ENCODE results near the gene ZSCAN22.
"Not testable (repeated sequence)": the region's sequence is repeated elsewhere in the genome, so short reads cannot be mapped to it uniquely, and the experiment has no call there.

The ZSCAN22 gene

GRCh38 chr19:58317476-58318072 is 9.2 kb upstream of the ZSCAN22 start:
- DNase-seq (ENCODE audit: low read depth in 1 of 2, low spot score in 1 of 2) = no peak

GRCh38 chr19:58318297-58318696 is 8.5 kb upstream of the ZSCAN22 start:
- DNase-seq (ENCODE audit: low read depth in 1 of 2, low spot score in 1 of 2) = no peak

GRCh38 chr19:58319241-58319640 is 7.6 kb upstream of the ZSCAN22 start:
- DNase-seq (ENCODE audit: low read depth in 1 of 2, low spot score in 1 of 2) = no peak

GRCh38 chr19:58325311-58326022 is 1.3 kb upstream of the ZSCAN22 start:
- DNase-seq (ENCODE audit: low read depth in 1 of 2, low spot score in 1 of 2) = no peak

GRCh38 chr19:58326501-58326913 is 287 bp upstream of the ZSCAN22 start:
- DNase-seq (ENCODE audit: low read depth in 1 of 2, low spot score in 1 of 2) = no peak

GRCh38 chr19:58328999-58329398 is 2.2 kb downstream of the ZSCAN22 start:
- no peak for DNase-seq (ENCODE audit: low read depth in 1 of 2, low spot score in 1 of 2)

- DNase-seq (ENCODE audit: low read depth in 1 of 2, low spot score in 1 of 2) = no peak
Measured at GRCh38 chr19:58330458-58330857, 3.7 kb downstream of the ZSCAN22 start.

GRCh38 chr19:58332697-58333096 is 5.9 kb downstream of the ZSCAN22 start:
- DNase-seq (ENCODE audit: low read depth in 1 of 2, low spot score in 1 of 2) = no peak

GRCh38 chr19:58334691-58335249 is 8.0 kb downstream of the ZSCAN22 start:
- DNase-seq (ENCODE audit: low read depth in 1 of 2, low spot score in 1 of 2) = no peak

- no peak for DNase-seq (ENCODE audit: low read depth in 1 of 2, low spot score in 1 of 2)
Measured at GRCh38 chr19:58335630-58336029, 8.8 kb downstream of the ZSCAN22 start.

- no peak for DNase-seq (ENCODE audit: low read depth in 1 of 2, low spot score in 1 of 2)
Measured at GRCh38 chr19:58336216-58336615, 9.4 kb downstream of the ZSCAN22 start.

- DNase-seq (ENCODE audit: low read depth in 1 of 2, low spot score in 1 of 2) = no peak
Measured at GRCh38 chr19:58336820-58337219, 10.0 kb downstream of the ZSCAN22 start.

- no peak for DNase-seq (ENCODE audit: low read depth in 1 of 2, low spot score in 1 of 2)
Measured at GRCh38 chr19:58338336-58338735, 11.5 kb downstream of the ZSCAN22 start.

GRCh38 chr19:58338825-58339558 is 12.2 kb downstream of the ZSCAN22 start:
- DNase-seq (ENCODE audit: low read depth in 1 of 2, low spot score in 1 of 2) = no peak

- DNase-seq (ENCODE audit: low read depth in 1 of 2, low spot score in 1 of 2) = no peak
Measured at GRCh38 chr19:58345558-58345957, 18.8 kb downstream of the ZSCAN22 start.

GRCh38 chr19:58346961-58347929 is 20.5 kb downstream of the ZSCAN22 start:
- peak; percentile 43 to 53 for DNase-seq (ENCODE audit: low read depth in 1 of 2, low spot score in 1 of 2)

- not testable (repeated sequence) for DNase-seq (ENCODE audit: low read depth in 1 of 2, low spot score in 1 of 2)
Measured at GRCh38 chr19:58348080-58348479, 21.3 kb downstream of the ZSCAN22 start.

GRCh38 chr19:58349590-58349989 is 22.8 kb downstream of the ZSCAN22 start:
- DNase-seq (ENCODE audit: low read depth in 1 of 2, low spot score in 1 of 2) = no peak

- no peak for DNase-seq (ENCODE audit: low read depth in 1 of 2, low spot score in 1 of 2)
Measured at GRCh38 chr19:58350001-58350861, 23.4 kb downstream of the ZSCAN22 start.

Measured in stimulated activated CD4-positive, alpha-beta T cell treated with anti-CD3 and anti-CD28 coated beads, Interleukin-15, amount 100 ng/mL, for 1 hour (primary cell).